ENCODE measurements around the gene DPY19L3. TPM values are rescaled to one million over a fixed set of nuclear protein-coding genes. Genes with fewer than 3 reads are reported as not detected.

DPY19L3 gene
- total RNA-seq, 1 donor from 2014 or later, result 83.1 TPM

GRCh38 chr19:32522967-32523366, 117.4 kb downstream of the DPY19L3 start:
- no peak overlapping the region for H3K4me3 ChIP-seq
- H3K27ac ChIP-seq, result no peak overlapping the region
- H3K4me1 ChIP-seq, result no peaks in the 10 kb centered on the region
- H3K4me2 ChIP-seq, result no peak overlapping the region
- H3K27me3 ChIP-seq, result no peaks in the 10 kb centered on the region
- Mint-ChIP-seq H3K27me3 (ENCODE audit: insufficient read depth, low read depth) (peaks cover 2% of the 10 kb centered on the region), H3K36me3 (no peaks in the 10 kb centered on the region), H3K9me3 (peaks cover 4% of the 10 kb centered on the region), H3K27ac (no peak overlapping the region), H3K4me1 (no peaks in the 10 kb centered on the region), H3K4me3 (no peak overlapping the region)
- DNase-seq (ENCODE audit: low spot score), result no peak
- H3K9me3 ChIP-seq (ENCODE audit: low read depth), result no peaks in the 10 kb centered on the region
- H3K79me2 ChIP-seq (ENCODE audit: low read depth), result no peaks in the 10 kb centered on the region
- no peak overlapping the region for H2AFZ ChIP-seq (replicated peaks)
- TF ChIP-seq EZH2phosphoT487 (IDR thresholded peaks at IDR 0.05) (no peak), EZH2 (IDR thresholded peaks at IDR 0.05) (no peak)
- TF ChIP-seq, protein P1, sequence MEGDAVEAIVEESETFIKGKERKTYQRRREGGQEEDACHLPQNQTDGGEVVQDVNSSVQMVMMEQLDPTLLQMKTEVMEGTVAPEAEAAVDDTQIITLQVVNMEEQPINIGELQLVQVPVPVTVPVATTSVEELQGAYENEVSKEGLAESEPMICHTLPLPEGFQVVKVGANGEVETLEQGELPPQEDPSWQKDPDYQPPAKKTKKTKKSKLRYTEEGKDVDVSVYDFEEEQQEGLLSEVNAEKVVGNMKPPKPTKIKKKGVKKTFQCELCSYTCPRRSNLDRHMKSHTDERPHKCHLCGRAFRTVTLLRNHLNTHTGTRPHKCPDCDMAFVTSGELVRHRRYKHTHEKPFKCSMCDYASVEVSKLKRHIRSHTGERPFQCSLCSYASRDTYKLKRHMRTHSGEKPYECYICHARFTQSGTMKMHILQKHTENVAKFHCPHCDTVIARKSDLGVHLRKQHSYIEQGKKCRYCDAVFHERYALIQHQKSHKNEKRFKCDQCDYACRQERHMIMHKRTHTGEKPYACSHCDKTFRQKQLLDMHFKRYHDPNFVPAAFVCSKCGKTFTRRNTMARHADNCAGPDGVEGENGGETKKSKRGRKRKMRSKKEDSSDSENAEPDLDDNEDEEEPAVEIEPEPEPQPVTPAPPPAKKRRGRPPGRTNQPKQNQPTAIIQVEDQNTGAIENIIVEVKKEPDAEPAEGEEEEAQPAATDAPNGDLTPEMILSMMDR (IDR thresholded peaks at IDR 0.05), result no peak
- no peaks in the 10 kb centered on the region for H4K20me1 ChIP-seq (ENCODE audit: low read depth)
- no peaks in the 10 kb centered on the region for H3F3A ChIP-seq (ENCODE audit: low read depth)
- H3K9ac ChIP-seq, result no peak overlapping the region
- H3K36me3 ChIP-seq, result no peaks in the 10 kb centered on the region

DNA sequence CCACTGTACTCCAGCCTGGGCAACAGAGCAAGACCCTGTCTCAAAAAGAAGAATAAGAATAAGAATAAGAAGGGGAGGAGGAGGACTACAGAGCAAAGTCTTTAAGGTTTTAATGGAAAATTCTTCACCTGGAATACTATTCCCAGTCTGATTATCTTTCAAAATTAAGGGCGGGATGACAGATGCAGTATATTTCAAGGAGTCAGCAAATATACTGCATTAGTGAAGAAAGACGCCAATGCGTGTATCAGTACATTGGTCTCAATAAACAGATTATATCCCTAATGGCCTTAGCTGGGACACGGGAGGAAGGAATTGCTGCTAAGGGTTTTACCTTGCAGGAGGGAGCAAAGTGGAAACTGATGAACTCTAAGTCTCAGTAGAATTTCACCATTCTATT, 121.3 kb downstream of the DPY19L3 start:
- Histone ChIP-seq H3K27ac (no peak overlapping the region), H3K79me2 (ENCODE audit: low read depth) (no peaks in the 10 kb centered on the region), H3K4me1 (no peaks in the 10 kb centered on the region), H3K27me3 (no peaks in the 10 kb centered on the region), H2AFZ (replicated peaks) (no peak overlapping the region), H3K4me2 (no peak overlapping the region), H3K9me3 (ENCODE audit: low read depth) (no peaks in the 10 kb centered on the region), H4K20me1 (ENCODE audit: low read depth) (no peaks in the 10 kb centered on the region), H3F3A (ENCODE audit: low read depth) (no peaks in the 10 kb centered on the region), H3K9ac (no peak overlapping the region), H3K4me3 (no peak overlapping the region), H3K36me3 (no peaks in the 10 kb centered on the region)
- H3K36me3 Mint-ChIP-seq, result no peaks in the 10 kb centered on the region
- TF ChIP-seq, protein P1 (IDR thresholded peaks at IDR 0.05), result no peak
- TF ChIP-seq EZH2 (IDR thresholded peaks at IDR 0.05) (no peak), EZH2phosphoT487 (IDR thresholded peaks at IDR 0.05) (no peak)
- no peak for DNase-seq (ENCODE audit: low spot score)
- H3K4me1 Mint-ChIP-seq, result no peaks in the 10 kb centered on the region
- no peak overlapping the region for H3K27ac Mint-ChIP-seq
- peaks cover 2% of the 10 kb centered on the region for H3K27me3 Mint-ChIP-seq (ENCODE audit: insufficient read depth, low read depth)
- no peak overlapping the region for H3K4me3 Mint-ChIP-seq
- H3K9me3 Mint-ChIP-seq, result peaks cover 4% of the 10 kb centered on the region

DNA sequence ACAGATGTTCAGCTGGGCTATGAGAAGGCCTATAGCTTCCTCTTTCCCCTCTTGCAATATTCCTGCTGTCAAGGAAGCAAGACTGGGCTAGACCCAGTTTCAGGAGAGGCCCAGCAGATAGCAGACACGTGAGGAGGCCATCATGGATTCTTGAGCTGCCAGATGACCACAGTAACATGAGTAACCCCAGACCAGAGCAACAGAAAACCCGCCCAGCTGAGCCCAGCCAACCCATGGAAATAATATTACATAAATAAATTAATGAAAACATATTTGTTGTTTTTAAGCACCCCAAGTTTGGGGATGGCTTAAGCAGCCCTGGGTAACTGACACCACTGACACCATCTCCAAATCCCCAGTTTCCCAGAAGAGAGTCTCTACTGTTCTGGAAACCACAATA, 125.2 kb downstream of the DPY19L3 start:
- H3K27ac Mint-ChIP-seq, result no peak overlapping the region
- no peaks in the 10 kb centered on the region for H3K36me3 Mint-ChIP-seq
- DNase-seq (ENCODE audit: low spot score), result no peak
- no peaks in the 10 kb centered on the region for H3K4me1 Mint-ChIP-seq
- H3K27me3 Mint-ChIP-seq (ENCODE audit: insufficient read depth, low read depth), result peaks cover 5% of the 10 kb centered on the region
- H3K27me3 ChIP-seq, result no peaks in the 10 kb centered on the region
- H3K4me3 Mint-ChIP-seq, result no peak overlapping the region
- peaks cover 18% of the 10 kb centered on the region for H3K9me3 Mint-ChIP-seq
- no peak overlapping the region for H3K9ac ChIP-seq
- no peak overlapping the region for H2AFZ ChIP-seq (replicated peaks)
- no peaks in the 10 kb centered on the region for H4K20me1 ChIP-seq (ENCODE audit: low read depth)
- no peak overlapping the region for H3K27ac ChIP-seq
- H3K4me3 ChIP-seq, result no peak overlapping the region
- no peaks in the 10 kb centered on the region for H3F3A ChIP-seq (ENCODE audit: low read depth)
- no peaks in the 10 kb centered on the region for H3K9me3 ChIP-seq (ENCODE audit: low read depth)
- H3K4me2 ChIP-seq, result no peak overlapping the region
- no peaks in the 10 kb centered on the region for H3K79me2 ChIP-seq (ENCODE audit: low read depth)
- H3K4me1 ChIP-seq, result no peaks in the 10 kb centered on the region
- TF ChIP-seq EZH2 (IDR thresholded peaks at IDR 0.05), result no peak
- TF ChIP-seq, protein P1 (IDR thresholded peaks at IDR 0.05), result no peak
- TF ChIP-seq EZH2phosphoT487 (IDR thresholded peaks at IDR 0.05), result no peak
- no peaks in the 10 kb centered on the region for H3K36me3 ChIP-seq

All from neural progenitor cell (in vitro differentiated cells).